H9 (cell line): ENCODE measurements around the gene MXD4. TPM values are rescaled to one million over a fixed set of nuclear protein-coding genes. Genes with fewer than 3 reads are reported as not detected.
A peak's percentile ranks its signal among the peaks of the same experiment; 100 is the strongest.

Experiments used
- DNase-seq: peaks from one replicate; pipeline ENCODE4 v3.0.0-alpha.2; 2017
- H2AFZ ChIP-seq: one replicate; pipeline ENCODE4 v1.6.1; 2013; ENCODE audit warnings: mild to moderate bottlenecking, low read length, control low read depth, moderate library complexity
- H2AK5ac ChIP-seq: 2 replicates; pipeline ENCODE4 v1.6.1; 2013; ENCODE audit warnings: low read length, control low read depth, mixed read lengths; ENCODE audit not compliant: insufficient read length
- H2BK120ac ChIP-seq: one replicate; pipeline ENCODE4 v1.6.1; 2013; ENCODE audit warnings: low read depth, mild to moderate bottlenecking, low read length, control low read depth, inconsistent platforms; ENCODE audit not compliant: poor library complexity, severe bottlenecking
- H2BK12ac ChIP-seq: 2 replicates; pipeline ENCODE4 v1.6.1; 2013; ENCODE audit warnings: low read length, control low read depth, mixed read lengths, low read depth; ENCODE audit not compliant: insufficient read length
- H2BK15ac ChIP-seq: 2 replicates; pipeline ENCODE4 v1.6.1; 2013; ENCODE audit warnings: low read depth, low read length, control low read depth
- H2BK20ac ChIP-seq: one replicate; pipeline ENCODE4 v1.6.1; 2013; ENCODE audit warnings: low read depth, mild to moderate bottlenecking, low read length, control low read depth, inconsistent platforms; ENCODE audit not compliant: poor library complexity, severe bottlenecking
- H2BK5ac ChIP-seq: 2 replicates; pipeline ENCODE4 v1.6.1; 2013; ENCODE audit warnings: low read length, control low read depth, mixed read lengths; ENCODE audit not compliant: insufficient read length
- H3K14ac ChIP-seq: 2 replicates; pipeline ENCODE4 v1.6.1; 2013; ENCODE audit warnings: low read length, control low read depth; ENCODE audit not compliant: insufficient read depth
- H3K18ac ChIP-seq: 2 replicates; pipeline ENCODE4 v1.6.1; 2013; ENCODE audit warnings: low read depth, mild to moderate bottlenecking, mixed read lengths, low read length, control low read depth; ENCODE audit not compliant: insufficient read length
- H3K23ac ChIP-seq: 2 replicates; pipeline ENCODE4 v1.6.1; 2013; ENCODE audit warnings: low read length, control low read depth, mixed read lengths, low read depth; ENCODE audit not compliant: insufficient read length
- H3K23me2 ChIP-seq: 2 replicates; pipeline ENCODE4 v1.6.1; 2013; ENCODE audit warnings: low read depth, mild to moderate bottlenecking, mixed read lengths, low read length, control low read depth; ENCODE audit not compliant: insufficient read length, poor library complexity, severe bottlenecking
- H3K27ac ChIP-seq: 2 replicates; pipeline ENCODE4 v1.5.1; 2013; ENCODE audit warnings: low read length, control low read depth, mixed read lengths, low read depth; ENCODE audit not compliant: insufficient read length
- H3K27me3 ChIP-seq: 2 replicates; pipeline ENCODE4 v1.6.1; 2013; ENCODE audit warnings: low read length, control low read depth, inconsistent platforms; ENCODE audit not compliant: insufficient read depth
- H3K4ac ChIP-seq: 2 replicates; pipeline ENCODE4 v1.6.1; 2013; ENCODE audit warnings: low read depth, mild to moderate bottlenecking, control low read depth, inconsistent platforms, low read length, moderate library complexity
- H3K4me1 ChIP-seq: 2 replicates; pipeline ENCODE4 v1.6.1; 2013; ENCODE audit warnings: low read length, control low read depth, inconsistent platforms; ENCODE audit not compliant: insufficient read depth
- H3K4me2 ChIP-seq: 2 replicates; pipeline ENCODE4 v1.6.1; 2013; ENCODE audit warnings: low read length, control low read depth, mixed read lengths; ENCODE audit not compliant: insufficient read length, insufficient read depth
- H3K56ac ChIP-seq: 2 replicates; pipeline ENCODE4 v1.6.1; 2013; ENCODE audit warnings: low read depth, mild to moderate bottlenecking, mixed read lengths, low read length, control low read depth; ENCODE audit not compliant: insufficient read length
- H3K79me1 ChIP-seq: 2 replicates; pipeline ENCODE4 v1.6.1; 2013; ENCODE audit warnings: low read depth, mild to moderate bottlenecking, moderate library complexity, low read length, control low read depth, inconsistent platforms; ENCODE audit not compliant: insufficient read depth, poor library complexity, severe bottlenecking
- H3K79me2 ChIP-seq: 2 replicates; pipeline ENCODE4 v1.6.1; 2013; ENCODE audit warnings: low read length, control low read depth, inconsistent platforms; ENCODE audit not compliant: insufficient read depth
- H3K9ac ChIP-seq: 2 replicates; pipeline ENCODE4 v1.6.1; 2013; ENCODE audit warnings: low read length, control low read depth, mixed read lengths; ENCODE audit not compliant: insufficient read length; ENCODE audit errors: extremely low read depth
- H3K9me3 ChIP-seq: one replicate; pipeline ENCODE4 v1.6.1; 2013; ENCODE audit warnings: low read depth, low read length, inconsistent platforms; ENCODE audit not compliant: control insufficient read depth
- H3T11ph ChIP-seq: one replicate; pipeline ENCODE4 v1.6.1; 2013; ENCODE audit warnings: mild to moderate bottlenecking, low read length, control low read depth, inconsistent platforms
- H4K20me1 ChIP-seq: one replicate; pipeline ENCODE4 v1.6.1; 2013; ENCODE audit not compliant: control insufficient read depth, insufficient read length, insufficient read depth
- H4K5ac ChIP-seq: 2 replicates; pipeline ENCODE4 v1.6.1; 2013; ENCODE audit warnings: low read depth, mild to moderate bottlenecking, mixed read lengths, low read length, control low read depth; ENCODE audit not compliant: insufficient read length
- H4K8ac ChIP-seq: replicated peaks from 2 replicates; pipeline ENCODE4 v1.6.1; 2013; ENCODE audit warnings: low read length, control low read depth, mixed read lengths, low read depth; ENCODE audit not compliant: insufficient read length
- H4K91ac ChIP-seq: 2 replicates; pipeline ENCODE4 v1.6.1; 2013; ENCODE audit warnings: low read depth, mild to moderate bottlenecking, moderate library complexity, mixed read lengths, low read length, control low read depth; ENCODE audit not compliant: insufficient read length
- H3K27ac Mint-ChIP-seq, 3 experiments: 2 replicates in 2 of 3; 3 replicates in 1 of 3; pipeline ENCODE4 v1.8.0; 2020 to 2021; ENCODE audit warnings: mixed read lengths in 3 of 3, mild to moderate bottlenecking in 1 of 3, moderate library complexity in 1 of 3
- H3K27me3 Mint-ChIP-seq: 2 replicates; pipeline ENCODE4 v1.8.0; 2021; ENCODE audit warnings: low read depth, mild to moderate bottlenecking, moderate library complexity, mixed read lengths
- H3K36me3 Mint-ChIP-seq, 3 experiments: 2 replicates in 2 of 3; 3 replicates in 1 of 3; pipeline ENCODE4 v1.8.0; 2020 to 2021; ENCODE audit warnings: low read depth in 3 of 3, mixed read lengths in 3 of 3; ENCODE audit not compliant: insufficient read depth in 1 of 3
- H3K4me1 Mint-ChIP-seq, 2 experiments: 2 replicates each; pipeline ENCODE4 v1.8.0; 2020; ENCODE audit warnings: mixed read lengths in 2 of 2
- H3K4me3 Mint-ChIP-seq, 2 experiments: 2 replicates in 1 of 2; 3 replicates in 1 of 2; pipeline ENCODE4 v1.8.0; 2020 to 2021; ENCODE audit warnings: mild to moderate bottlenecking in 2 of 2, mixed read lengths in 2 of 2, moderate library complexity in 1 of 2
- H3K9me3 Mint-ChIP-seq, 2 experiments: 2 replicates in 1 of 2; 3 replicates in 1 of 2; pipeline ENCODE4 v1.8.0; 2020; ENCODE audit warnings: mild to moderate bottlenecking in 2 of 2, mixed read lengths in 2 of 2, moderate library complexity in 1 of 2
- WGBS: extraction: QIAGEN DNeasy Blood & Tissue Kit; methylation state at CpG from one replicate; pipeline ENCODE4 v1.1.7; 2013; ENCODE audit warnings: missing lambda C conversion rate, low lambda C conversion rate, mixed read lengths; ENCODE audit not compliant: insufficient read length; ENCODE audit errors: extremely low coverage; 5-methylcytosine and 5-hydroxymethylcytosine counted together
- total RNA-seq: library from RNA; stranded (reverse); gene quantifications from 2 replicates; pipeline ENCODE4 v1.2.1, GENCODE V29; 2021
- TF ChIP-seq, protein P1 (sequence below): fragments of 200-600 bp; sonication (generic); conservative IDR thresholded peaks from 3 replicates; pipeline ENCODE4 v1.8.0; 2021; ENCODE audit warnings: antibody characterized with exemption, mild to moderate bottlenecking

The MXD4 gene
- total RNA-seq, 1 experiment from 2014 or later = 24.1 TPM

DNA sequence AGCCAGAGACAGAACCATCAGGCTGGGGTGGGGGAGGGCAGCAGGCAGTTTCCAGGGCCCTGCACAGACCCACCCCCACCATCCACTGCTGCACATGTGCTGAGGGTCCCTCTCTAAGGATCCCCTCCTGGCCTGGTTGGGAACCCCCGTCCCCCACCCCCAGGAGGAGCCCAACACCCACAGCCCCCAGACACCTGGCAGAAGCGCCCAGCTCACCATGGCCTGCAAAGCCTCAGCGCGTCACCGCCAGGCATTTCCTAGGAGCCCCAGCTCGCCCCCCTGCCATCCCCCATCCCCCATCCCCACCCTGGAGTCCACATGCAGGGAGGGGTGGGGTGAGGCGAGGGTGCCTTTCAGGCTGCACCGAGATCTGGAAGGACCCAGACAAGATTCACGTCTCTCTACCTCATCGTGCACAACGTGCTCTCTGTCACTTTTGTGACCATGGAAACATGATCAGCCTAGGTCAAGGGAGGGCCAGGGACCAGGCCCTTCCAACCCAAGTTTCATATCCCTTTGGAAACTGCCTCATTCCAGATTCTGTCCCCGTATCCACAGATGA lies 9.3 kb downstream of the MXD4 start:
- WGBS = no CpG with 5 or more reads among the region's 12 CpGs
- H4K91ac ChIP-seq = no peak overlapping the region
- H2BK5ac ChIP-seq = no peak overlapping the region
- H3K4me2 ChIP-seq = no peak overlapping the region
- H3K56ac ChIP-seq = no peak overlapping the region
- no peaks in the 10 kb centered on the region for H3K79me2 ChIP-seq
- H3K23me2 ChIP-seq = no peaks in the 10 kb centered on the region
- TF ChIP-seq, protein P1, sequence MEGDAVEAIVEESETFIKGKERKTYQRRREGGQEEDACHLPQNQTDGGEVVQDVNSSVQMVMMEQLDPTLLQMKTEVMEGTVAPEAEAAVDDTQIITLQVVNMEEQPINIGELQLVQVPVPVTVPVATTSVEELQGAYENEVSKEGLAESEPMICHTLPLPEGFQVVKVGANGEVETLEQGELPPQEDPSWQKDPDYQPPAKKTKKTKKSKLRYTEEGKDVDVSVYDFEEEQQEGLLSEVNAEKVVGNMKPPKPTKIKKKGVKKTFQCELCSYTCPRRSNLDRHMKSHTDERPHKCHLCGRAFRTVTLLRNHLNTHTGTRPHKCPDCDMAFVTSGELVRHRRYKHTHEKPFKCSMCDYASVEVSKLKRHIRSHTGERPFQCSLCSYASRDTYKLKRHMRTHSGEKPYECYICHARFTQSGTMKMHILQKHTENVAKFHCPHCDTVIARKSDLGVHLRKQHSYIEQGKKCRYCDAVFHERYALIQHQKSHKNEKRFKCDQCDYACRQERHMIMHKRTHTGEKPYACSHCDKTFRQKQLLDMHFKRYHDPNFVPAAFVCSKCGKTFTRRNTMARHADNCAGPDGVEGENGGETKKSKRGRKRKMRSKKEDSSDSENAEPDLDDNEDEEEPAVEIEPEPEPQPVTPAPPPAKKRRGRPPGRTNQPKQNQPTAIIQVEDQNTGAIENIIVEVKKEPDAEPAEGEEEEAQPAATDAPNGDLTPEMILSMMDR = no peak
- no peak overlapping the region for H2BK20ac ChIP-seq
- no peak overlapping the region for H3K4ac ChIP-seq
- H3K27ac ChIP-seq = no peak overlapping the region
- no peaks in the 10 kb centered on the region for H3K4me1 Mint-ChIP-seq
- H4K20me1 ChIP-seq = no peaks in the 10 kb centered on the region
- H3K27me3 ChIP-seq = no peaks in the 10 kb centered on the region
- no peak overlapping the region for H2BK15ac ChIP-seq
- H3T11ph ChIP-seq = no peak overlapping the region
- H3K23ac ChIP-seq = no peak overlapping the region
- H2BK120ac ChIP-seq = no peak overlapping the region
- no peaks in the 10 kb centered on the region for H3K9me3 ChIP-seq
- no peaks in the 10 kb centered on the region for H3K9me3 Mint-ChIP-seq
- no peak for DNase-seq
- H4K8ac ChIP-seq = no peak overlapping the region
- no peaks in the 10 kb centered on the region for H3K4me1 ChIP-seq
- no peak overlapping the region for H3K9ac ChIP-seq
- H2AK5ac ChIP-seq = no peak overlapping the region
- H3K36me3 Mint-ChIP-seq = peaks cover 5 to 18% (median 12%) of the 10 kb centered on the region in 3 experiments; a peak in 5 of 7 replicates
- H2AFZ ChIP-seq = no peak overlapping the region
- H3K18ac ChIP-seq = no peak overlapping the region
- no peak overlapping the region for H2BK12ac ChIP-seq
- no peaks in the 10 kb centered on the region for H3K79me1 ChIP-seq
- H4K5ac ChIP-seq = no peak overlapping the region
- H3K27me3 Mint-ChIP-seq = no peaks in the 10 kb centered on the region
- peak overlapping the region in 2 of 3 experiments; percentile 21 to 40; a peak in 2 of 7 replicates for H3K27ac Mint-ChIP-seq
- no peak overlapping the region; the same call in 1 of the 2 replicates for H3K14ac ChIP-seq
- H3K4me3 Mint-ChIP-seq = no peak overlapping the region
